GM20000 (cell line): ENCODE measurements around the gene CTNNA3.

Experiments
- DNase-seq: peaks from one replicate; pipeline ENCODE4 v3.0.0; 2012; ENCODE audit warnings: low spot score
- CTCF ChIP-seq: IDR thresholded peaks from 2 replicates; pipeline ENCODE4 v1.5.1; 2012; ENCODE audit warnings: mild to moderate bottlenecking, control low read depth; ENCODE audit errors: extremely low read depth, missing control alignments

Gene CTNNA3

GRCh38 chr10:66283874-66284464 is 1412.0 kb downstream of the CTNNA3 start:
- no peak for DNase-seq
- TF ChIP-seq CTCF = no peak

GRCh38 chr10:66283064-66283463 is 1412.9 kb downstream of the CTNNA3 start:
- TF ChIP-seq CTCF = no peak
- DNase-seq = no peak

- DNase-seq = no peak
- no peak for TF ChIP-seq CTCF
These were observed 1414.7 kb downstream of the CTNNA3 start for GRCh38 chr10:66281327-66281726.

- DNase-seq = no peak
- TF ChIP-seq CTCF = no peak
These were observed 1418.5 kb downstream of the CTNNA3 start for GRCh38 chr10:66277481-66277880.

- DNase-seq = no peak
- TF ChIP-seq CTCF = no peak
These were observed 1422.0 kb downstream of the CTNNA3 start for GRCh38 chr10:66273966-66274519.

GRCh38 chr10:66265398-66265797 is 1430.6 kb downstream of the CTNNA3 start:
- DNase-seq = no peak
- TF ChIP-seq CTCF = no peak

GRCh38 chr10:66259836-66260235 is 1436.2 kb downstream of the CTNNA3 start:
- DNase-seq = no peak
- TF ChIP-seq CTCF = no peak
